Neural cell (in vitro differentiated cells): Measurements from ENCODE around the gene CDC42EP5. TPM values are rescaled to one million over a fixed set of nuclear protein-coding genes. Genes with fewer than 3 reads are reported as not detected.
A peak's percentile ranks its signal among the peaks of the same experiment; 100 is the strongest.

Experiments used
- H2AFZ ChIP-seq: fragments of 200-600, 300-800 bp; sonication (generic), shearing (Covaris generic); 2 replicates; pipeline ENCODE4 v1.6.0; 2014; ENCODE audit warnings: low read depth, mild to moderate bottlenecking, antibody characterized with exemption, low read length, moderate library complexity
- H3F3A ChIP-seq: fragments of 200-600 bp; shearing (Covaris generic); 2 replicates; pipeline ENCODE4 v1.6.1; 2016; ENCODE audit warnings: mild to moderate bottlenecking, moderate library complexity, mixed read lengths, antibody characterized with exemption, low read length; ENCODE audit not compliant: insufficient read depth, poor library complexity, severe bottlenecking
- H3K27ac ChIP-seq: fragments of 200-600, 300-800 bp; sonication (generic), shearing (Covaris generic); 2 replicates; pipeline ENCODE4 v1.5.1; 2014; ENCODE audit warnings: mild to moderate bottlenecking, low read length, moderate library complexity
- H3K27me3 ChIP-seq: fragments of 300-800, 200-600 bp; sonication (generic), shearing (Covaris generic); 2 replicates; pipeline ENCODE4 v1.6.0; 2014; ENCODE audit warnings: mild to moderate bottlenecking, low read depth, low read length, moderate library complexity; ENCODE audit not compliant: insufficient read depth
- H3K36me3 ChIP-seq: fragments of 300-800, 200-600 bp; sonication (generic), shearing (Covaris generic); 2 replicates; pipeline ENCODE4 v1.5.1; 2014; ENCODE audit warnings: mild to moderate bottlenecking, antibody characterized with exemption, low read length, moderate library complexity; ENCODE audit not compliant: insufficient read depth
- H3K4me2 ChIP-seq: fragments of 300-800, 200-600 bp; sonication (generic), shearing (Covaris generic); 2 replicates; pipeline ENCODE4 v1.6.0; 2014; ENCODE audit warnings: mild to moderate bottlenecking, low read length
- H3K4me3 ChIP-seq: fragments of 300-800, 200-600 bp; sonication (generic), shearing (Covaris generic); 2 replicates; pipeline ENCODE4 v1.5.1; 2014; ENCODE audit warnings: mild to moderate bottlenecking, low read length, moderate library complexity
- H3K79me2 ChIP-seq: fragments of 200-600 bp; shearing (Covaris generic); replicated peaks from 2 replicates; pipeline ENCODE4 v1.6.0; 2014; ENCODE audit warnings: mild to moderate bottlenecking, low read length, moderate library complexity; ENCODE audit not compliant: insufficient read depth
- H3K9ac ChIP-seq: fragments of 300-800, 200-600 bp; sonication (generic), shearing (Covaris generic); 2 replicates; pipeline ENCODE4 v1.6.1; 2016; ENCODE audit warnings: mild to moderate bottlenecking, low read length, mixed read lengths
- H3K9me2 ChIP-seq: fragments of 200-600 bp; shearing (Covaris generic); 2 replicates; pipeline ENCODE4 v1.6.1; 2016; ENCODE audit warnings: mild to moderate bottlenecking, low read length, mixed read lengths; ENCODE audit not compliant: insufficient read depth
- H3K9me3 ChIP-seq: fragments of 200-600, 300-800 bp; sonication (generic), shearing (Covaris generic); 2 replicates; pipeline ENCODE4 v1.6.1; 2016; ENCODE audit warnings: mild to moderate bottlenecking, mixed run types, low read length, moderate library complexity, mixed read lengths
- H4K20me1 ChIP-seq: fragments of 200-600 bp; shearing (Covaris generic); 2 replicates; pipeline ENCODE4 v1.6.1; 2016; ENCODE audit warnings: mild to moderate bottlenecking, mixed run types; ENCODE audit not compliant: insufficient read depth
- EP300 ChIP-seq: fragments of 450-650 bp; conservative IDR thresholded peaks from 2 replicates; pipeline ENCODE4 v1.6.1; 2014; ENCODE audit warnings: antibody characterized with exemption, mild to moderate bottlenecking, moderate library complexity; ENCODE audit not compliant: poor library complexity, severe bottlenecking
- EZH2 ChIP-seq: fragments of 200-600, 300-800 bp; shearing (Covaris generic), sonication (generic); IDR thresholded peaks from 2 replicates; pipeline ENCODE4 v1.6.1; 2014; ENCODE audit warnings: antibody characterized with exemption, low read length, borderline replicate concordance, mild to moderate bottlenecking; ENCODE audit not compliant: insufficient read depth, poor library complexity, severe bottlenecking
- MXI1 ChIP-seq: fragments of 450-650 bp; conservative IDR thresholded peaks from 2 replicates; pipeline ENCODE4 v1.6.1; 2014; ENCODE audit warnings: antibody characterized with exemption, mild to moderate bottlenecking; ENCODE audit not compliant: poor library complexity, severe bottlenecking
- POLR2AphosphoS5 ChIP-seq: IDR thresholded peaks from 2 replicates; pipeline ENCODE4 v1.6.1; 2012
- RAD21 ChIP-seq: fragments of 450-650 bp; conservative IDR thresholded peaks from 2 replicates; pipeline ENCODE4 v1.6.1; 2014; ENCODE audit warnings: antibody characterized with exemption, mild to moderate bottlenecking, moderate library complexity
- SMC3 ChIP-seq: fragments of 450-650 bp; conservative IDR thresholded peaks from 2 replicates; pipeline ENCODE4 v1.6.1; 2014; ENCODE audit warnings: antibody characterized with exemption, mild to moderate bottlenecking, moderate library complexity; ENCODE audit not compliant: poor library complexity
- TAF1 ChIP-seq: IDR thresholded peaks from 2 replicates; pipeline ENCODE4 v1.6.1; 2012; ENCODE audit warnings: low read depth
- polyA plus RNA-seq: library from polyadenylated mRNA; depleted of rRNA; stranded (reverse); fragments of >200 nt; gene quantifications from 2 replicates; pipeline ENCODE4 v1.2.3, GENCODE V29; 2014
- TF ChIP-seq, protein P1 (sequence below): IDR thresholded peaks from 2 replicates; pipeline ENCODE4 v1.6.1; 2012; ENCODE audit warnings: borderline replicate concordance
- TF ChIP-seq, protein P2 (sequence below): fragments of 450-650 bp; IDR thresholded peaks from 2 replicates; pipeline ENCODE4 v1.5.1; 2014; ENCODE audit warnings: antibody characterized with exemption, mild to moderate bottlenecking, moderate library complexity; ENCODE audit not compliant: poor library complexity, severe bottlenecking

Gene CDC42EP5
- polyA plus RNA-seq, 1 donor from 2014 or later: not detected

DNA sequence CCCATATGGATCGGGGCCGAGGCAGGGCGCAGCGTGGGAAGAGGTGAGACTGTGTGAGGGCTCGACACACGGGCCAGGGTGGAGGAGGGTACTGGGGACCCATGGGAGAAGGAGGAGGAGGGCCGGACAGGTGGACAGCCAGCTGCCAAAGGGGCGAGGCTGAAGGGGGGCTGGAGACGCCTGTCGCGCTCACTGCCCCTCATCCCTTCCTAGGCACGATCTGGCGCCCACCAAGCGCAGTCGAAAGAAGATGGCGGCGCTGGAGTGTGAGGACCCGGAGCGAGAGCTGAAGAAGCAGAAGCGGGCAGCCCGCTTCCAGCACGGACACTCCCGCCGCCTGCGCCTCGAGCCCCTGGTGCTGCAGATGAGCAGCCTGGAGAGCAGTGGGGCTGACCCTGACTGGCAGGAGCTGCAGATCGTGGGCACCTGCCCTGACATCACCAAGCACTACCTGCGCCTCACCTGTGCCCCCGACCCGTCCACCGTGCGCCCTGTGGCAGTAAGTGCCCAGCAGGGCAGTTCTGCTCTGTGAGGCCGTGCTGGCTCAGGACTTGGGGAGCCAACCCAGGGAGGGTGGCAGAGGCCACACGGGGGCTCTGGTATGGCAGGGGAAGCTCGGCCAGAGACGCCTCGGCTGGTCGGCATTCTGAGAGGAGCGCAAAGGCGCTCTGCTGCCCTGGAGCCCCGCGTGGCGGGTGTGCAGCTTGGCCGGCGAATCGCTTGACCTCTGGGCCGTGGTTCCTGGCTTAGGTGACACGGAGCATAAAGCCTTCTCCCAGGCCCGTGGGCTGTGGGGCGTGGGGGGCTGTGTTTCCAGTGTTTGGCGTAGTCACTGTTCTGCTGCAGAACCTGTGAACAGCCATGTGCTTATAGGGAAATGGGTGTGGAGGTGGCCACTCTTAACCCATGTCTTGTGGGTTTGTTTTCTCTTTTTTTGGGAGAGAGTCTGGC, 16.4 kb downstream of the CDC42EP5 start:
- Histone ChIP-seq H3K4me3 (no peak overlapping the region), H3K9me2 (no peaks in the 10 kb centered on the region), H3F3A (no peaks in the 10 kb centered on the region), H3K36me3 (peaks cover 10% of the 10 kb centered on the region), H2AFZ (no peak overlapping the region), H3K79me2 (peaks cover 5% of the 10 kb centered on the region), H3K9ac (no peak overlapping the region), H3K27me3 (no peaks in the 10 kb centered on the region), H4K20me1 (peaks cover 3% of the 10 kb centered on the region), H3K27ac (no peak overlapping the region), H3K4me2 (no peak overlapping the region), H3K9me3 (no peaks in the 10 kb centered on the region)
- TF ChIP-seq SMC3 (no peak), RAD21 (no peak), POLR2AphosphoS5 (no peak), TAF1 (no peak), EZH2 (no peak), MXI1 (no peak), EP300 (no peak)
- TF ChIP-seq, protein P1, sequence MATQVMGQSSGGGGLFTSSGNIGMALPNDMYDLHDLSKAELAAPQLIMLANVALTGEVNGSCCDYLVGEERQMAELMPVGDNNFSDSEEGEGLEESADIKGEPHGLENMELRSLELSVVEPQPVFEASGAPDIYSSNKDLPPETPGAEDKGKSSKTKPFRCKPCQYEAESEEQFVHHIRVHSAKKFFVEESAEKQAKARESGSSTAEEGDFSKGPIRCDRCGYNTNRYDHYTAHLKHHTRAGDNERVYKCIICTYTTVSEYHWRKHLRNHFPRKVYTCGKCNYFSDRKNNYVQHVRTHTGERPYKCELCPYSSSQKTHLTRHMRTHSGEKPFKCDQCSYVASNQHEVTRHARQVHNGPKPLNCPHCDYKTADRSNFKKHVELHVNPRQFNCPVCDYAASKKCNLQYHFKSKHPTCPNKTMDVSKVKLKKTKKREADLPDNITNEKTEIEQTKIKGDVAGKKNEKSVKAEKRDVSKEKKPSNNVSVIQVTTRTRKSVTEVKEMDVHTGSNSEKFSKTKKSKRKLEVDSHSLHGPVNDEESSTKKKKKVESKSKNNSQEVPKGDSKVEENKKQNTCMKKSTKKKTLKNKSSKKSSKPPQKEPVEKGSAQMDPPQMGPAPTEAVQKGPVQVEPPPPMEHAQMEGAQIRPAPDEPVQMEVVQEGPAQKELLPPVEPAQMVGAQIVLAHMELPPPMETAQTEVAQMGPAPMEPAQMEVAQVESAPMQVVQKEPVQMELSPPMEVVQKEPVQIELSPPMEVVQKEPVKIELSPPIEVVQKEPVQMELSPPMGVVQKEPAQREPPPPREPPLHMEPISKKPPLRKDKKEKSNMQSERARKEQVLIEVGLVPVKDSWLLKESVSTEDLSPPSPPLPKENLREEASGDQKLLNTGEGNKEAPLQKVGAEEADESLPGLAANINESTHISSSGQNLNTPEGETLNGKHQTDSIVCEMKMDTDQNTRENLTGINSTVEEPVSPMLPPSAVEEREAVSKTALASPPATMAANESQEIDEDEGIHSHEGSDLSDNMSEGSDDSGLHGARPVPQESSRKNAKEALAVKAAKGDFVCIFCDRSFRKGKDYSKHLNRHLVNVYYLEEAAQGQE: no peak
- TF ChIP-seq, protein P2, sequence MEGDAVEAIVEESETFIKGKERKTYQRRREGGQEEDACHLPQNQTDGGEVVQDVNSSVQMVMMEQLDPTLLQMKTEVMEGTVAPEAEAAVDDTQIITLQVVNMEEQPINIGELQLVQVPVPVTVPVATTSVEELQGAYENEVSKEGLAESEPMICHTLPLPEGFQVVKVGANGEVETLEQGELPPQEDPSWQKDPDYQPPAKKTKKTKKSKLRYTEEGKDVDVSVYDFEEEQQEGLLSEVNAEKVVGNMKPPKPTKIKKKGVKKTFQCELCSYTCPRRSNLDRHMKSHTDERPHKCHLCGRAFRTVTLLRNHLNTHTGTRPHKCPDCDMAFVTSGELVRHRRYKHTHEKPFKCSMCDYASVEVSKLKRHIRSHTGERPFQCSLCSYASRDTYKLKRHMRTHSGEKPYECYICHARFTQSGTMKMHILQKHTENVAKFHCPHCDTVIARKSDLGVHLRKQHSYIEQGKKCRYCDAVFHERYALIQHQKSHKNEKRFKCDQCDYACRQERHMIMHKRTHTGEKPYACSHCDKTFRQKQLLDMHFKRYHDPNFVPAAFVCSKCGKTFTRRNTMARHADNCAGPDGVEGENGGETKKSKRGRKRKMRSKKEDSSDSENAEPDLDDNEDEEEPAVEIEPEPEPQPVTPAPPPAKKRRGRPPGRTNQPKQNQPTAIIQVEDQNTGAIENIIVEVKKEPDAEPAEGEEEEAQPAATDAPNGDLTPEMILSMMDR: no peak

GRCh38 chr19:54455786-54456422, 17.2 kb downstream of the CDC42EP5 start:
- Histone ChIP-seq H3K27ac (no peak overlapping the region), H3K79me2 (peaks cover 13% of the 10 kb centered on the region), H3K27me3 (no peaks in the 10 kb centered on the region), H3K9me2 (no peaks in the 10 kb centered on the region), H4K20me1 (peaks cover 5% of the 10 kb centered on the region), H3K9me3 (no peaks in the 10 kb centered on the region), H3K4me2 (no peak overlapping the region), H3K4me3 (no peak overlapping the region), H3K36me3 (peaks cover 10% of the 10 kb centered on the region), H3K9ac (no peak overlapping the region), H3F3A (no peaks in the 10 kb centered on the region), H2AFZ (no peak overlapping the region)
- TF ChIP-seq, protein P1: no peak
- TF ChIP-seq POLR2AphosphoS5: peak; percentile 6
